ENCODE measurements around the gene CCDC178. TPM values are rescaled to one million over a fixed set of nuclear protein-coding genes. Genes with fewer than 3 reads are reported as not detected.

CCDC178 gene
- total RNA-seq, 4 donors from 2014 or later, result 1.0 to 6.0 (median 5.0) TPM

DNA sequence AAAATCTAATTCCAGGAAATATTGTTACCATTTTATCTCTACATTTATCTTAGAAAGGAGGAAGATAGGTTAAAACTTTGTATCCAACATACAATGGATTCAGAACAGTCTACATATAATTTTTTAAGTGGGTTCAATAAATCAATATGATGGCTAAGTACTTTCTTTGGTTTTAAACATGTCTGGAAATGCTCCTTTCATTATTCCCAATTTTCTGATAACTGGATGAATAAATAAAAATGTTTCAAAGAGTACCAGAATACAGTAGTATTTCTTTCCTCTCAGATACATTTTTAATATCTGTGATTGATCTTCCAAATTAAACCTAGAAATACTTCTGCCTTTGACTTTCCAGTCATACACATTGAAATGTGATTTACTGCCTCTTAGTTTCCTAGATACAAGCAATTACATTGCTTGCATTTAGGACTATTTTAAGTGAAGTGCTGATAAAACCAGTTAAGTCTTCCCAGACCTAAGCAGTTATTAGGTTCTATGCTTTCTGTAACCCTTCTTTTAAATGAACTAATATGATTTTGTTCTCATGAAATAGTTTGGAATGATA, 283.5 kb downstream of the CCDC178 start:
- TF ChIP-seq, protein P1, sequence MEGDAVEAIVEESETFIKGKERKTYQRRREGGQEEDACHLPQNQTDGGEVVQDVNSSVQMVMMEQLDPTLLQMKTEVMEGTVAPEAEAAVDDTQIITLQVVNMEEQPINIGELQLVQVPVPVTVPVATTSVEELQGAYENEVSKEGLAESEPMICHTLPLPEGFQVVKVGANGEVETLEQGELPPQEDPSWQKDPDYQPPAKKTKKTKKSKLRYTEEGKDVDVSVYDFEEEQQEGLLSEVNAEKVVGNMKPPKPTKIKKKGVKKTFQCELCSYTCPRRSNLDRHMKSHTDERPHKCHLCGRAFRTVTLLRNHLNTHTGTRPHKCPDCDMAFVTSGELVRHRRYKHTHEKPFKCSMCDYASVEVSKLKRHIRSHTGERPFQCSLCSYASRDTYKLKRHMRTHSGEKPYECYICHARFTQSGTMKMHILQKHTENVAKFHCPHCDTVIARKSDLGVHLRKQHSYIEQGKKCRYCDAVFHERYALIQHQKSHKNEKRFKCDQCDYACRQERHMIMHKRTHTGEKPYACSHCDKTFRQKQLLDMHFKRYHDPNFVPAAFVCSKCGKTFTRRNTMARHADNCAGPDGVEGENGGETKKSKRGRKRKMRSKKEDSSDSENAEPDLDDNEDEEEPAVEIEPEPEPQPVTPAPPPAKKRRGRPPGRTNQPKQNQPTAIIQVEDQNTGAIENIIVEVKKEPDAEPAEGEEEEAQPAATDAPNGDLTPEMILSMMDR (IDR thresholded peaks at IDR 0.05; ENCODE audit: low read depth), result no peak

DNA sequence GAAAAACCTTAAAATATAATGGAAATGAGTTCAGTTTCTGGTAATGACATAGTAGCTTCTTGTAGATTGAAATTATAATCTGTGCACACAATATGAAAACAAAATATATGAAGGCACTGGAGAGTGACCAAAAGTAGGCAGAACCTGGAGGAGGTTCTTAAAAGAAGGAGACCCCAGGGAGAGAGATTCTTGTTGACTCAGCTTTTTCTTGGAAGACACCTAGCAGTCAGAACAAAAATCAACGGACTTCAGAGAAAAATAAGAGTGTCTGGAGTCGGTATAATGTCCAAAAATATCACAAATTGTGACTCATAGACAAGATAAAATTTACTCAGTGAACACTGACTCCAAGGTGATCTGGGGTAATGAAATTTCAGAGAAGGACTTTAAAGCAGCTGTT, 286.5 kb downstream of the CCDC178 start:
- TF ChIP-seq, protein P1 (IDR thresholded peaks at IDR 0.05; ENCODE audit: low read depth), result no peak

DNA sequence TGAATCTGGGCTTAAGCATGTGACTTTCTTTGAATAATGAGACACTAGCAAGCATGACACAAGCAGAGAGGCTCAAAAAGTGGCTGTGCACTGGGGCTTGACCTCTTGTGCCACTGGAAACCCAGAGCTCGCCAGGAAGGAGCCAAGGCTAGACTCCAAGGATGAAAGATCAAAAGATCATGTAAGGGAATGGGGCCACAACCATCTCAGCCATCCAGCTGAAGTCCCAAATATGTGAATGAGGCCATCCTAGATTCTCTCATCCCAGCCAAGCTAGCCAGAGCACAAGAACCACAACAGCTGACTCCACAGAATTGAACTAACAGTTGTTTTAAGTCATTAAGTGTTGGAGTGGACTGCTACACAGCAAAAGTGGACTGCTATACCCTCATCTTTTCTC, 288.1 kb downstream of the CCDC178 start:
- TF ChIP-seq, protein P1 (IDR thresholded peaks at IDR 0.05; ENCODE audit: low read depth), result no peak

DNA sequence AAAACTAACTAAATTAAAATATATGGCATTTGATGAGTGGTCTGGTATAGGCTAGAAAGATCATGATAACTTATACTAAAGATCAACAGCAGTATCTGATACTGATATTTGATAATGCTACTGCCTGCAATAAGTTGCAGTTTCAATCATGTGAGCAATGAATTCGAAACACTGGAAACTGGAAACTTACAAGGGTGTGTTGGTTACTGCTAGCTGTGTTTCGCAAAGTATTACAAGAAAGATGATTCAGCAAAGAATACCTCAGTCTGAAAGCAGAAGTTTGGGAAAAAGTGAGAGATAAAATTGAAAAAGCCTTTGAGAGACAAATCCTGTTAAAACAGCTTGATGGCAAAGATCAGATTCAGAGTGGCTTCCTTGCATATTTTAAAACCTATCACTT, 294.5 kb downstream of the CCDC178 start:
- TF ChIP-seq, protein P1 (IDR thresholded peaks at IDR 0.05; ENCODE audit: low read depth), result no peak

DNA sequence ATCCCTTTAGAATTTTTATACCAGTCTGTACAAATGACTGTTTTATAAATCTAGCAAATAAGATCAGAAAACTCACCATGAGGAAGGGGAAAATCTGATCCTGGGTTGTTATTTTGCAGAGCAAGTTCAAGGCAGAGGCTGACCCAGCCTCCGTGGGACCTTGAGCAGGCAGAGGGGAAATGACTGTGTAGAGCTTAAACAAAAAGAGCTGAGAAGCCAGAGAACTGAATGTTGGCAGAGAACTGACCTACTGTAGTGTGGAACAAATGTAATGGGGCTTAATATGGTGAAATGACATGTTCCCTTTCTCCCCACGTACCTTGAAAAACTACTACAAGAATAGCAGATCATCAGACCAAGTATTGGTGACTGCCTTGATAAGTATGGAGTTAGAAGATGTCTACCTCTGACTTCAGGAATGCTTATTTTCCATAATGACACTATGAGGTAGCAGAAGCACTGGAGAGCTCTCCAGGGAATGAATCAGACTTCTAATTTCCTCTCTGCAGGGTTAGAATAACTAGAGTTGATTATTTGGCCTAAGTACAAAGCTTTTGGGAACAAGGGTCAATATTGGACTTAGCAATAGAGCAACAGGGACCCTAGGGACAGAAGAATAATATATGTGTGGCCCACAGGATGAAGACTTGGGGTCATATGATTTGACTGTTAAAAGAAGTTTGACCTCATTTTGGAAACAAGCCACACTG, 304.4 kb downstream of the CCDC178 start:
- TF ChIP-seq, protein P1 (IDR thresholded peaks at IDR 0.05; ENCODE audit: low read depth), result no peak

DNA sequence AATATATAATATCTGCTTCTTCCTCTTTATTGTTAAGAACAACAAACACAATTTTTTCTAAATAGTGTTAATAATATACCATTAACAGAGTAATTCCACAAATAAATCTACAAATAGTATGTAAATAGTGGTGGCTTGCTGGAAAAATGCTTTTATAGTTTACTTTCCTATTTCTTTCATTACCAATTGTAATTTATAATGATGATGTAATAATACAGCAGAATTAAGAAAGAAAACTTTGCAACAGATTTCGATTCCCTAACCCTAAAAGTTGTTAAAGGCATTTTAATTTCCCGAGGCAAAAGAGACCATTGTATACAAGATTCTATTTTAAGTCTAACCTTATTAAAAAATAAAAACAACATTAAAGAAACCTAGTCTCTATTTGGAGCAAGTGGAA, 307.9 kb downstream of the CCDC178 start:
- TF ChIP-seq, protein P1 (IDR thresholded peaks at IDR 0.05; ENCODE audit: low read depth), result no peak

DNA sequence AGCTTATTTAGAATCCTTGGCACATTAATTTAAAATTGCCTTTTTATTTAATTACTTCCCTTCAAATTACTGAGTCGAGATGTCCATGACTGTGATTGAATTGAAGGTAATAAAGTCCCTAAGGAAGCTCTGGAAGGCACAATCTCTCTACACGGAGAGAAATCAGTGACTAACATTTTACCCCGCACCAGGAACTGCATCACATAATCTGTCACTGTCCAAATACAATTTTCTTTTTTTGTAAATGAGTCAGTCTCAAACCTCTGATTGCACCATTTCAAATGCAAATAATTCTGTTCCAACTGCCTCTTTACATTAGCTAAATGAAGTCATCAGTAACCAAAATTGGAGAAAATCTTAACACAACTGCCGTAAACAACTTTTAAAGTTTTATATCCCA, 311.9 kb downstream of the CCDC178 start:
- TF ChIP-seq, protein P1 (IDR thresholded peaks at IDR 0.05; ENCODE audit: low read depth), result no peak
